NCI-H146 treated with DMSO at 0.1 percent for 48 hours (cell line): ENCODE measurements around the gene BRD3.

Source experiments
- DNase-seq: peaks from one replicate; lab custom pipeline; 2025; ENCODE audit not compliant: unreplicated experiment; lab: John Stamatoyannopoulos, UW

Gene BRD3

GRCh38 chr9:134055981-134056461 lies 11.8 kb downstream of the BRD3 start:
- DNase-seq, result no peak

GRCh38 chr9:134054891-134055811 lies 12.7 kb downstream of the BRD3 start:
- DNase-seq, result no peak

- no peak for DNase-seq
Observed at GRCh38 chr9:134053941-134054761, 13.7 kb downstream of the BRD3 start.

- no peak for DNase-seq
Observed at GRCh38 chr9:134053401-134053871, 14.4 kb downstream of the BRD3 start.

- no peak for DNase-seq
Observed at GRCh38 chr9:134052941-134053340, 14.9 kb downstream of the BRD3 start.

GRCh38 chr9:134052491-134052890 lies 15.3 kb downstream of the BRD3 start:
- no peak for DNase-seq

- DNase-seq, result no peak
Observed at GRCh38 chr9:134051319-134051718, 16.5 kb downstream of the BRD3 start.

GRCh38 chr9:134050726-134051125 lies 17.1 kb downstream of the BRD3 start:
- DNase-seq, result no peak

- no peak for DNase-seq
Observed at GRCh38 chr9:134049772-134050588, 17.8 kb downstream of the BRD3 start.

GRCh38 chr9:134049236-134049635 lies 18.6 kb downstream of the BRD3 start:
- DNase-seq, result no peak

GRCh38 chr9:134048582-134048968 lies 19.3 kb downstream of the BRD3 start:
- DNase-seq, result no peak

- DNase-seq, result no peak
Observed at GRCh38 chr9:134047868-134048581, 19.8 kb downstream of the BRD3 start.

- DNase-seq, result no peak
Observed at GRCh38 chr9:134046894-134047681, 20.7 kb downstream of the BRD3 start.

GRCh38 chr9:134045841-134046544 lies 21.8 kb downstream of the BRD3 start:
- DNase-seq, result no peak

- DNase-seq, result no peak
Observed at GRCh38 chr9:134044944-134045343, 22.9 kb downstream of the BRD3 start.

- no peak for DNase-seq
Observed at GRCh38 chr9:134043531-134043988, 24.3 kb downstream of the BRD3 start.

- no peak for DNase-seq
Observed at GRCh38 chr9:134041649-134041962, 26.2 kb downstream of the BRD3 start.

GRCh38 chr9:134040781-134041648 lies 26.8 kb downstream of the BRD3 start:
- DNase-seq, result no peak
